Activated CD8-positive, alpha-beta memory T cell treated with anti-CD3 and anti-CD28 coated beads, Interleukin-2, amount 50 U/mL, for 48 hours (primary cell): ENCODE results near the gene NHLRC4.

Source experiments
- DNase-seq: peaks from one replicate; pipeline ENCODE4 v3.0.0-alpha.2; 2020

NHLRC4 gene

DNA sequence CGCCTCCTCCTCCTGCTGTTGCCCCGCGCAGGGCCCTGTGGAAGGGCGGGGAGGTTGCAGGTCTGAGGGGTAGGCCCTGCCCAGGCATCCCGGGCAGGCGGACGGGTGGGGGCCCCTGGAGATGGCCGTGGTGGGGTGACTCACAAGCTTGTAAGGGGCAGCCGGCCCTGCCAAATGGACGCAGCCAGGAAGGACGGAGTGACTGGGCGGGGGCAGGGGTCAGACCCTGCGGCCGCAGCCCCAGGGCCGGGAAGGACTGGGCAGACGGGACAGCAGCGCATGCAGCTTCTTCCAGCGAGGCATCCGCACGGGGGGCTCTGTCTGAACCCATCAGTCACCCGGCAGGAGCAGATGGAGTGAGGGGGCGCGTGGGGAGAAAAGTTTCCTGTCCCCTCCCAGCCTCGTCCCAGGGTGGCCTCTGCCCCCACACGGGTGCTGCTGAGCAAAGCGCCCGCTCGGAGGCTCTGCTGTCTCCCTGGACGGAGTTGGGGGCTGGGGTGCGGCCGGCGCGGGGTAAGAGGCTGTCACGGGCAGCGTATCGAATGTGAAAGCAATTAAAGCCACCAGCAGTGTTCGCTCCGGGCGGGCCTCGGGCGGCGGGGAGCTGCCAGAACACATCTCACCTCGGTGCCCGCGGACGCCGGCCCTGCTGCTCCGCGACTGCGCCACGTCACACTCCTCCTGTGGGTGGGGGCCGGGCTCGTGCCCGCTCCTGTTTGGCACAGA, 12.0 kb upstream of the NHLRC4 start:
- no peak for DNase-seq

- DNase-seq: no peak
These were observed 11.0 kb upstream of the NHLRC4 start for GRCh38 chr16:555528-556473.

- no peak for DNase-seq
These were observed 10.2 kb upstream of the NHLRC4 start for GRCh38 chr16:556474-557173.

DNA sequence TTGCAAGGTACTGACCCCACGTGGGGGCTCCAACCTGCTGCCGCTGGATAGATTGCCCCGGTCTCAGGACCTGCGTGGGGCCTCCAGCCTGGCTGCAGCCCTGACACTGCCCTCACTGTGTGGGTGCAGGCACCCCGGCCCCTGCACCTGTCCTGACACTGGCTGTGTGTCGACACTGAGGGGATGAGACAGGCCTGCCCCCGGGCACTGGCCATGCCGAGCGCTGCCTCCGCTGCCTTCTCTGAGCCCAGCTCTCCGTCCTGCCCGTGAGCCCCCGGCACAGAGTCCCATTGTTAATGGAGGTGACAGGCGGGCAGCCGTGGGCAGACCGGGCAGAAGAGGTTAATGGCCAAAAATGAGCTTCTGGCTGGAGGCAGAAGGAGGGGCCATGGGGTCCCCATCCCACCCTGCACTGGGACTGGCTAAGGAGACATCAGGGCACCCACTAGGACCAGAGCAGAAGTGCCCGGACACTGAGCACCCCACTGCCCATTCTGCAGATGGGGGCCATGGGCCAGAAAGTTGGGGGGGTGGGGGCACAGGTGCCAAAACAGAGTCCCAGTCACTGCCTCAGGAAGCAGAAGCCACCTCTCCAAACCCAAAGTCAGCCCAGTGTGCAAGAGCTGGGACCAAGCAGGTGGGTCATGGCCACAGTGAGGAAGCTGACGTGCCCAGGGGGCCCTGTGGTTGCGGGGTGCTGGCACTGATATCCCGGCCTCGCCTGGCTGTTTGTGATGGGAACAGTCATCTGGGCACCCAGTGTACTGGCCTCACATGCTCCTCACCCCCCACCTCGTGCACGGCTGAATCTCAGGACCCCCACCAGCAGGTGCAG, 9.1 kb upstream of the NHLRC4 start:
- no peak for DNase-seq

GRCh38 chr16:558298-559020, 8.3 kb upstream of the NHLRC4 start:
- no peak for DNase-seq

DNA sequence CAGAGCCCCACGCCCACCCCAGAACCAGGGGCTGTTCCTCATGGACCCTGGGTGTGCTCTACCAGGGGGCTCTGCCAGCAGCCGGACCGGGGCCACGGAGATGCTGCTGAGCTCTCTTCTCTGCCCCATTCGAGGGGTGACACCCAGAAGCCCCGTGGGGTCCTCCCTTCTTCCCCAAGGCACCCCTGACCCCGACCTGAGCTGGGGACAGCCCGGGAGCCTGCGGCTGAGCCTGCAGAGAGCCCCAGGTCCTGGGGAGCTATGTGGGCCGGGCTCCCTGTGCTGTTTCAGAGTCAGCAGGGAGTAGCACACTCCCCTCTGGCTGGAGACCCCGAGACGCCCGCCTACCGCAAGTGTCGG, 7.8 kb upstream of the NHLRC4 start:
- DNase-seq: no peak

DNA sequence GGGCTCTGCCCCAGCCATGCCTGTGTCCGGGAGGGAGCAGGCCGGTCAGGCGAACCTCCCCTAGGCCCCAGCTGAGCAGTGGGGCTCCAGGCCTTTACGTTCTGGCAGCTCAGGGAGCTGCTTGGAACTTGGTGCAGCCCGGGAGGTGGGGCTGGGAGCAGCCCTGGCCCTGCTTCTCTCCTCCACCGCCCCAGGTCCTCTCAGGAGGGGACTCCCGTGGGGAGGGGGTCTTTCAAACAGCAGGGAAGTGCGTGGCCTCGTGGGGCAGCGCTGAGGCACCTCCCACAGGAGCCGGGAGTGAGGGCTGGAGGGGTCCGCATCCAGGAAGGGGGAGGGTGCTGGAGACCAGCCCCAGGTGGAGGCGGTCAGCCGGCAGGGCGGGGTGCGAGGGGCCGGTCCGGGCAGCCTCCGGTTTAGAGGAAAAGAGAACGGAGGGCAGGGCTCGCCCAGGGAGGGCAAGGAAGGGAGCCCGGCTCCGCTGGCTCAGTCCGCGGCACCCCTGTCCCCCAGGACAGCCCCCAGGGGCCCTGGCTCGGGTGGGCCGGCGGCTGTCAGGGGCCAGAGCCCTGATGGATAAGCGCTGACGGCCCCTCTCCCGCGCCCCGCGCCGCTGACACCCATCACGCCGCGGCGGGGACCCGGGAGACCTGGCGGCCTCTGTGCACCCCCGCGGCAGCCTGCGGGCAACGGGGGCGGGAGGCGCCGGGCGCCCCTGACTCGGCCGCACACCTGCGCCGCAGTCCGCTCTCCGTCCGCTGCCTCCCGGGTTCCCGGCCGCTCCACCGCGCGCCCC, 7.2 kb upstream of the NHLRC4 start:
- DNase-seq: no peak

GRCh38 chr16:560204-560700, 6.6 kb upstream of the NHLRC4 start, which contains the start of gene PRR35:
TSS of gene PRR35 (plus strand) at chr16:560394. CDS start at chr16:563295, 2,901 bp downstream.
- DNase-seq: no peak

GRCh38 chr16:560701-561412, 5.9 kb upstream of the NHLRC4 start:
- DNase-seq: no peak

DNA sequence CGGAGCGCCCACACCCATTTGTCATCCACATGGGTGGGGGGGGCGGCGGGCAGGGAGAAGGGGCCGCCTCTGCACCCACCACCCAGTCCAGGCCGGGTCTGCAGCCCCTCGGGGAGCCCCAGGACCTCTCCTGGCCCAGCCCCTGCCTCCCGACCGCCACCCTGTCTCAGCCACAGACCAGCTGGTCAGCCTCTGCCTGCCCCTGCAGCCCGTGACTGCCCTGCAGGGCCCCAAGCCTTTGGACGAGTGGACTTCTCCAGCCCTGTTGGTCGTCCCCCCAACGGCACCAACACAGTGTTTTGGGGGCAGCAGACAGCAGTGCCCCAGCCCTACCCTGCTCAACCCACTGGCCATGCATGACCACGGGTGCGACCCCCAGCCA, 5.4 kb upstream of the NHLRC4 start:
- DNase-seq: no peak

GRCh38 chr16:561957-562938, 4.6 kb upstream of the NHLRC4 start:
- DNase-seq: no peak

DNA sequence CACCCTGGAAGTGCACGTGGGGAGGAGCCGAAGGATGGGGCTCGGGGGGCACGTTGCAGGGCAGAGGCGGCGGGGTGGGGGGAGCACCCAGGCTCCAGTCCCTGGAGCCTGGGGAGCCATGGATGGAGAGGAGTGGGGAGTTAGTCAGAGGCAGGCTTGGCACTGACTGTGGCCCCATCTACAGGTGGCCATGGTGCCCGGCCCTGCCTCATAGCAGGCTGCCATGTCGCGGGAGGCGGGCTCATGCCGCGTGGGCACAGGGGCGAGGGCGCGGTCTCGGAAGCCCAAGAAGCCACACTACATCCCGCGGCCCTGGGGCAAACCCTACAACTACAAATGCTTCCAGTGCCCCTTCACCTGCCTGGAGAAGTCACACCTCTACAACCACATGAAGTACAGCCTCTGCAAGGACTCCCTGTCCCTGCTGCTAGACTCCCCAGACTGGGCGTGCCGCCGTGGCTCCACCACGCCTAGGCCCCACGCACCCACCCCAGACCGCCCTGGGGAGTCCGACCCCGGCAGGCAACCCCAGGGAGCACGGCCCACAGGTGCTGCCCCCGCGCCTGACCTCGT, 3.6 kb upstream of the NHLRC4 start:
- DNase-seq: no peak

DNA sequence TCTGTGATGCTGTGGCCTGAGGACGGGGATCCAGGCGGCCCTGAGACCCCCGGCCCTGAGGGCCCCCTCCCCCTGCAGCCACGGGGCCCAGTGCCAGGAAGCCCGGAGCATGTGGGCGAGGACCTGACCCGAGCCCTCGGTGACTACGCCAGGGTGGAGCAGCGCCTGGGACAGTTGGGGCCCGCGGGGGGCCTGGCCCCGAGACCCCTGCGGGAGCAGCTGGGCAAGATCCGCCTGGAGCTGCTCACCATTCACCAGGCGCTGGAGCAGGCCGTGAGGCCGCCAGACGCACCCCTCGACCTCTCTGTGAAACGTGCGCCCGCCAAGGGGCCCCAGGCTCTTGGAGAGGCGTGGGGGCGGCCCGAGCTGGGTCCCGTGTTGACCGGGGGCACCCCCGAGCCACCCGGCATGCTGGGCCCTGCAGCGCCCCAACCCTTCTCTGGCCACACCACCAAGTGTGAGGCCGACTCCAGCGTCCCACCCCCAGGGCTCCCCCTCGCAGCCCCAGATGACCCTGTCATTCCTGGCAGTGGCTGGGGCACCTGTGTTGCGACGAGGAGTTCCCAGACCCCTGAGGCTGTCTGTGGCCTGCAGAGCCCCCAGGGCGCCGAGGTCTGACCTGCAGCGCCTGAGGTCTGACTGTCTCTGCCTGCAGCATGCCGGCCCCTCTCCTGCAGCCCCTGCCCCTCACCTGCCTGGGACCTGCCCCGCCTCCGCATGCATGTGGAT, 2.0 kb upstream of the NHLRC4 start:
- no peak for DNase-seq

DNA sequence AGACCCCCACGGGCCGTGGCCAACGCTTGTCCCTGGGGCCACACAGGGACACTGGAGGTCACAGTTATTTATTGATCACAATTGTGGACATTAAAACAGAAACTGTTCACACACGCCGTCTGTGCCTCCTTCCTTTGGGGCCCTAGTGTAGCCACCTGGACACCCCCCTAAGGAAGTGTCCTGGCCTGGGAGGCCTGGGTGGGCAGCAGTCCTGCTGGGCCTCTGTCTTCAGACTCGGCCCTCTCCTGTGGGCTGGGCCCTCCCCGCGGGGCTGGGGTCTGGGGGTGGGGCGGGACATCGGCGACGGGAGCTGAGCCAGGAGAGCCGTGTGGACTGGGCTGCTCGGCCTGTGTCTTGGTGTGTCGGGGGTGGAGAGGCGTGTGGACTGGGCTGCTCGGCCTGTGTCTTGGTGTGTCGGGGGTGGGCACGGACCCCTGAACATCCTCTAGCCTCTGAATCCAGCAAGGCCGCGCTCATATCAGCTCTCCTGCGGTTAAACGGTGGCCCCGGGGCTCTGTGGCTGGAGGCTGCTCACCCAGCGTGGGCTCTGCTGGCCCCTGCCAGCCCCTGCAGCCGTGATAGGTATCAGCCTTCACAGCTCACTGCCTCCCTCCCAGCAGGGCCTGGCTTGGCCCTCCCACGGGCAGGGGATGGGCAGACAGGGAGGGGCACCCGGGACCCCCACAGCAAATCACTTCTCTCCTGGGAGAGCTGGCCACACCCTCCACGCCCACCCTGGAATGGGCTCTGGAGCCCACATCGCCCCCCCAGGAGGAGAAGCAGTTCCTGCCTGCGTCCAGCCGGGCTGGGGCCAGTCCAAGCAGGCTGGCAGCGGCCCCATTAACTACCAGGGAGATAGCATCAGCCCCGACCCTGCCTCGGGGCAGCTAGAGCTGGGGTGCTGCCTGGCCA, 1.1 kb upstream of the NHLRC4 start:
- no peak for DNase-seq

DNA sequence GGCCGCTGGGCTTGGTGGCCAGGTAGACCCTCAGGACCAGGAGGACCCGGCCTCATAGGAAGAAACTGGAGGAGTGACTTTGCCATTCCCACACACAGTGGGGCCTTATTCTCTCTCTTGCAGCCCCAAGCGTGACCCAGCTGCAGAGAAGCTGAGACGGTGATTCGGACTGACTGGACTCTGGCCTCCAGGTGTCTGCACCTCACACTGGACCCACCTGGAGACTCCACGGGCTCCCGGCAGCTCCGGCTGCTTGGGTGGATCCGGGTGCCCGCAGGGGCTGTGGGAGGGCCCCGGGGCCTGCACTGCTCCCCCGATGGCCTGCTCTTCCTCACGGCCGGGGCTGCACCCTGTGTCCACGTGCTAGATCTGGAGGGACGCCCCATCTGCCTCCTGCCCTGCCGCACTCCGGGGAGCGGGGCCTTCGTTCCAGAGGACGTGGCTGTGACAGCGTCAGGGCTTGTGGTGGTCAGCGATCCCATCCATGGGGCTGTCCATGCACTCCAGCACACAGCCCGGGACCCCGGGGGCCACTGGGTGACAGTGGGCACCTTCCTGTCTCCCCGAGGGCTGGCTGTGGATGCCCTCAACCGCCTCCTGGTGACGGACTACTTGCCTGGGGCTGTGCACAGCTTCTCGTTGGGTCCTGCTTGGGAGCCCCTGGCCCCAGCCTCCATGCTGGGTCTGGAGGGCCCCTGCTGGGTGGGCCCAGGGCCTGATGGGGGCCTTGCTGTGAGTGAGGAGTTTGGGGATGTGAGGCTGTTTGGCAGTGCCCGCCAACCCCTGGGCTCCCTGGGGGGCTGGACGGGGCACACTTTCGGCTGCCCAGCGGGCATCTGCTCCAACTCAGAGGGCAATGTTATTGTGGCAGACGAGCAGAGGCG, 810 bp downstream of the NHLRC4 start:
- no peak for DNase-seq
